ENCODE results near the gene RAP1A.
A peak's percentile ranks its signal among the peaks of the same experiment; 100 is the strongest.

The RAP1A gene

DNA sequence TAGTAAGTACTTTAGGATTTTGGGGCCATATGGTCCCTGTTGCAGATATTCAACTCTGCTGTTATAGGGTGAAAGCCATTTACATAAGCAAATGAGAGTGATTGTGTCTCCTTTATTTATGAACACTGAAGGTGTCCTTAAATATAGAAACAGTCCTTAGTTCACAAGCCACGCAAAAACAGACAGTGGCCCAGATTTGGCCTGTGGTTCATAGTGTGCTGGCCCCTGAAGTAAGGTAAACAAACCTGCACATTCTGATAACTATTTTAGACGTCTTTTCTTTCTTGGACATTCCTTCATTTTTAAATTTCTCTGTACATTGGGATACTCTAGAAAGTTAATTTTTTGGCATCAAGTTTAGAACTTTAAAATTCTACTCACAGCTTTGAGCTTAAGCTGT is 23.5 kb downstream of the RAP1A start:
- DNase-seq (ENCODE audit: insufficient read length, low spot score) (no peak), FAIRE-seq (no peak)
- no peak for TF ChIP-seq CTCF (IDR thresholded peaks at IDR 0.05; ENCODE audit: insufficient read depth, missing control alignments)

DNA sequence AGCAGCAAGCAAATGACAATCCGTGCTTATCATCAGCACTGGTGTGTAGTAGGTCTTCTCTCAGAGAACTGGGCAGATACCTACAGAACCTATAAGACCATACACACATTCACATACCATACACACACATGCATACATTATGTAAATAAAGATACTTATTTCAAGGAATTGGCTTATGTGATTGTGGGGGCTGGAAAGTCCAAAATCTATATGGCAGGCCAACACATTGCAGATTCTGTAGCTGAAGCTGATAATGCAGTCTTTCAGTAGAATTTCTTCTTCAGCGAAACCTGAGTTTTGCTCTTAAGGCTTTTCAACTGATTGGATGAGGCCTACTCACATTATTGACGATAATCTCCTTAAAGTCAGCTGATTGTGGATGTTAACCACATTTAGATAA is 24.1 kb downstream of the RAP1A start:
- FAIRE-seq (peak; percentile 94), DNase-seq (ENCODE audit: insufficient read length, low spot score) (no peak)
- no peak for TF ChIP-seq CTCF (IDR thresholded peaks at IDR 0.05; ENCODE audit: insufficient read depth, missing control alignments)

DNA sequence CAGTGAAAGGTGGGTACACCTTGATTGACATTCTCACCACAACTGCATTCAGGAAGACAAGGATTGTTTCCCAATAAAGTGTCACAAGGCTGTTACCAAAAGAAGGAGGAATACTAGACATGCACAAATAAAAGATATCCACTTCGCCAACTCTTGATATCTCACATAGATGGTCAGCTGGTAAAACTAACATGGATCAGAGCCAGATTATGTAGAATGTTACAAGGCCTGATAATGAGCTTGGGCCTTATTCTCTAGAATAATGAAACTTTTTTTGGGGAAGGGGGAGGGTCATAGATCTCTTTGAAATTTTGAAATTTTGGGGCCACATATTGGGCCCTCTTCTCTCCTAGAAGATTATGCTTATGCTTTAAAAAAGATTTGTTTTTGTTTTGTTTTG is 24.9 kb downstream of the RAP1A start:
- DNase-seq (ENCODE audit: insufficient read length, low spot score) (no peak), FAIRE-seq (no peak)
- TF ChIP-seq CTCF (IDR thresholded peaks at IDR 0.05; ENCODE audit: insufficient read depth, missing control alignments) = no peak

- FAIRE-seq (no peak), DNase-seq (ENCODE audit: insufficient read length, low spot score) (no peak)
- no peak for TF ChIP-seq CTCF (IDR thresholded peaks at IDR 0.05; ENCODE audit: insufficient read depth, missing control alignments)
These were observed 28.1 kb downstream of the RAP1A start for GRCh38 chr1:111647736-111648135.

- DNase-seq (ENCODE audit: insufficient read length, low spot score) = no peak
- no peak for TF ChIP-seq CTCF (IDR thresholded peaks at IDR 0.05; ENCODE audit: insufficient read depth, missing control alignments)
- no peak for FAIRE-seq
These were observed 29.2 kb downstream of the RAP1A start for GRCh38 chr1:111648806-111649205.

- TF ChIP-seq CTCF (IDR thresholded peaks at IDR 0.05; ENCODE audit: insufficient read depth, missing control alignments) = no peak
- FAIRE-seq (no peak), DNase-seq (ENCODE audit: insufficient read length, low spot score) (no peak)
These were observed 29.6 kb downstream of the RAP1A start for GRCh38 chr1:111649227-111649626.

- FAIRE-seq (no peak), DNase-seq (ENCODE audit: insufficient read length, low spot score) (no peak)
- no peak for TF ChIP-seq CTCF (IDR thresholded peaks at IDR 0.05; ENCODE audit: insufficient read depth, missing control alignments)
These were observed 30.1 kb downstream of the RAP1A start for GRCh38 chr1:111649648-111650047.
